Measurements from ENCODE around the gene WDR70.
A peak's percentile ranks its signal among the peaks of the same experiment; 100 is the strongest.

The WDR70 gene

GRCh38 chr5:37730896-37731455 is 351.9 kb downstream of the WDR70 start:
- peak in 1 of 2 experiments; percentile 15 for DNase-seq

GRCh38 chr5:37734114-37734513 is 355.0 kb downstream of the WDR70 start:
- DNase-seq, result no peak

GRCh38 chr5:37735649-37736347 is 356.7 kb downstream of the WDR70 start:
- DNase-seq, result no peak

GRCh38 chr5:37736397-37736796 is 357.3 kb downstream of the WDR70 start:
- no peak for DNase-seq

GRCh38 chr5:37737326-37738056 is 358.4 kb downstream of the WDR70 start:
- no peak for DNase-seq

- DNase-seq, result no peak
Measured at GRCh38 chr5:37738057-37738691, 359.1 kb downstream of the WDR70 start.

GRCh38 chr5:37738865-37739488 is 359.9 kb downstream of the WDR70 start:
- no peak for DNase-seq

- DNase-seq, result no peak
Measured at GRCh38 chr5:37739817-37740261, 360.7 kb downstream of the WDR70 start.

GRCh38 chr5:37740331-37741066 is 361.4 kb downstream of the WDR70 start:
- no peak for DNase-seq

- DNase-seq, result no peak
Measured at GRCh38 chr5:37742111-37742510, 363.0 kb downstream of the WDR70 start.

- no peak for DNase-seq
Measured at GRCh38 chr5:37751227-37751626, 372.1 kb downstream of the WDR70 start.

- peak; percentile 50 to 62 for DNase-seq
Measured at GRCh38 chr5:37754976-37755375, 375.9 kb downstream of the WDR70 start.

- DNase-seq, result peak; percentile 68 to 71
Measured at GRCh38 chr5:37755581-37755980, 376.5 kb downstream of the WDR70 start.

GRCh38 chr5:37756248-37756647 is 377.1 kb downstream of the WDR70 start:
- no peak for DNase-seq

GRCh38 chr5:37757980-37758582 is 379.0 kb downstream of the WDR70 start:
- no peak for DNase-seq

- DNase-seq, result no peak
Measured at GRCh38 chr5:37767251-37767650, 388.1 kb downstream of the WDR70 start.

- DNase-seq, result no peak
Measured at GRCh38 chr5:37767961-37768360, 388.8 kb downstream of the WDR70 start.

GRCh38 chr5:37768371-37768770 is 389.3 kb downstream of the WDR70 start:
- no peak for DNase-seq

- no peak for DNase-seq
Measured at GRCh38 chr5:37769108-37769507, 390.0 kb downstream of the WDR70 start.

GRCh38 chr5:37769840-37770239 is 390.7 kb downstream of the WDR70 start:
- no peak for DNase-seq

- no peak for DNase-seq
Measured at GRCh38 chr5:37770786-37771185, 391.7 kb downstream of the WDR70 start.

GRCh38 chr5:37771203-37771611 is 392.1 kb downstream of the WDR70 start:
- DNase-seq, result no peak
